ENCODE results near the gene SPATA19. TPM values are rescaled to one million over a fixed set of nuclear protein-coding genes. Genes with fewer than 3 reads are reported as not detected.
"Not testable (repeated sequence)": the region's sequence is repeated elsewhere in the genome, so short reads cannot be mapped to it uniquely, and the experiment has no call there.

Gene SPATA19
- total and polyA plus RNA-seq, 2 donors, result 0.05 TPM; not detected in 1

DNA sequence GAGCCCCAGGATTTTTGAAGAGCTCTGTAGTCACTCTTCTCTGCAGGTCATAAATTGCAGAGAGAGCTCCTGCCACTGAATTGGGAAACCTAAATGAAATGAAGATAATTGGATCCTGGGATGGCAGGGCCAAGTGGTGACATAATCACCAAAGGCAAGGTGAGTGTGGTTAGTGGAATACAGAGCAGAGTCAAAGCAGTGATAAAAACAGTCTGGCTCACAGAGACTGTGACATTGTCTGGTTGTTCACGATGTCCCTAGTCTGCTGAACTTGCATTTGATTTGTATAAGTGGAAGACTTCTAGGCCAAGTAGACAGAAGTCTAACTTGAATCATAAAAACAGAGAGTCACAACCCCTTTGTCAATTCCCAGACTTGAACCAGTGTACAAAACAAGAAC lies 26.8 kb upstream of the SPATA19 start:
- no peak overlapping the region for H3K4me3 ChIP-seq (ENCODE audit: low read length in 2 of 2)
- no peaks in the 10 kb centered on the region for H3K9me3 ChIP-seq (ENCODE audit: control insufficient read depth in 2 of 2, insufficient read depth in 1 of 2, low read length in 1 of 2)
- no peaks in the 10 kb centered on the region for H3K4me1 ChIP-seq (ENCODE audit: control insufficient read depth in 2 of 2, insufficient read depth in 2 of 2, low read length in 2 of 2)
- no peaks in the 10 kb centered on the region for H3K27me3 ChIP-seq (ENCODE audit: control insufficient read depth in 2 of 2, insufficient read depth in 1 of 2, low read length in 1 of 2)
- H3K27ac ChIP-seq (ENCODE audit: low read depth in 1 of 2, low read length in 1 of 2), result no peak overlapping the region
- WGBS, result 95% methylated on average over 1 of the region's 1 CpG
- no peak for DNase-seq (ENCODE audit: low read depth in 6 of 9, low spot score in 9 of 9)
- no peaks in the 10 kb centered on the region for H3K36me3 ChIP-seq (ENCODE audit: control insufficient read depth in 2 of 2, insufficient read depth in 2 of 2, low read length in 1 of 2)

DNA sequence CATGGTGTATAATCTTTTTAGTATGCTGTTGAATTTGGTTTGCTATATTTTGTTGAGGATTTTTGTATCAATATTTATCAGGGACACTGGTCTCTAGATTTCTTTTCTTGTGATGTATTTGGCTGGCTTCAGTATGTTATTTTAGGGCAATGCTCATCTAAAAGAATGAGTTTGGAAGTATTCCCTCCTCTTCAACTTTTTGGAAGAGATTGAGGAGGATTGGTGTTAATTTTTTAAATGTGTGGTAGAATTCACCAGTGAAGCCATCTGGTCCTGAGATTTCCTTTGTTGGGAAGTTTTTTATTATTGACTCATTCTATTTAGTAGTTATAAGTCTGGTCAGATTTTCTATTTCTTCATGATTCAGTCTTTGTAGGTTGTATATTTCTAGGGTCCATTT lies 22.1 kb upstream of the SPATA19 start:
- H3K27ac ChIP-seq (ENCODE audit: low read depth in 1 of 2, low read length in 1 of 2), result no peak overlapping the region
- no peak overlapping the region for H3K4me3 ChIP-seq (ENCODE audit: low read length in 2 of 2)
- H3K9me3 ChIP-seq (ENCODE audit: control insufficient read depth in 2 of 2, insufficient read depth in 1 of 2, low read length in 1 of 2), result no peaks in the 10 kb centered on the region
- H3K4me1 ChIP-seq (ENCODE audit: control insufficient read depth in 2 of 2, insufficient read depth in 2 of 2, low read length in 2 of 2), result no peaks in the 10 kb centered on the region
- no peak for DNase-seq (ENCODE audit: low read depth in 6 of 9, low spot score in 9 of 9)
- H3K27me3 ChIP-seq (ENCODE audit: control insufficient read depth in 2 of 2, insufficient read depth in 1 of 2, low read length in 1 of 2), result no peaks in the 10 kb centered on the region
- H3K36me3 ChIP-seq (ENCODE audit: control insufficient read depth in 2 of 2, insufficient read depth in 2 of 2, low read length in 1 of 2), result no peaks in the 10 kb centered on the region

DNA sequence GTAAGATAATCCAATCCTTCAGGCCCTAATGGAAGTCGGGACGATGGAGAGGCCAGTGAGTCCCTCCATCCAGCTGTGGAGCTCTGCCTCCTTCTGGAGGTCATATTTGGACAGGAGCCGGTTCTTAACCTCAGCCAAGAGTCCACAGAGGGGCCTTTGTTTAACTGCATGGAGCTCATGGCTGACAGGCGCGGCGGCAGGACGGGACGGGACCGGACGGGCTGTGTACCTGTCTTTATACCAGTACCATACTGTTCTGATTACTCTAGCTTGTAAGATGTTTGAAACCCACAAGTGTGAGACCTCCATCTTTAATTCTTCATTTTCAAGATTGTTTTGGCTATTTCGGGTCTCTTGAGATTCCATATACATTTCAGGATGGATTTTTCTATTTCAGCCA lies 20.2 kb upstream of the SPATA19 start:
- Histone ChIP-seq H3K9me3 (ENCODE audit: control insufficient read depth in 2 of 2, insufficient read depth in 1 of 2, low read length in 1 of 2) (no peaks in the 10 kb centered on the region), H3K27me3 (ENCODE audit: control insufficient read depth in 2 of 2, insufficient read depth in 1 of 2, low read length in 1 of 2) (no peaks in the 10 kb centered on the region), H3K27ac (ENCODE audit: low read depth in 1 of 2, low read length in 1 of 2) (no peak overlapping the region), H3K4me1 (ENCODE audit: control insufficient read depth in 2 of 2, insufficient read depth in 2 of 2, low read length in 2 of 2) (no peaks in the 10 kb centered on the region), H3K4me3 (ENCODE audit: low read length in 2 of 2) (no peak overlapping the region), H3K36me3 (ENCODE audit: control insufficient read depth in 2 of 2, insufficient read depth in 2 of 2, low read length in 1 of 2) (no peaks in the 10 kb centered on the region)
- 98% methylated on average over 11 of the region's 11 CpGs for WGBS
- no peak for DNase-seq (ENCODE audit: low read depth in 6 of 9, low spot score in 9 of 9)

DNA sequence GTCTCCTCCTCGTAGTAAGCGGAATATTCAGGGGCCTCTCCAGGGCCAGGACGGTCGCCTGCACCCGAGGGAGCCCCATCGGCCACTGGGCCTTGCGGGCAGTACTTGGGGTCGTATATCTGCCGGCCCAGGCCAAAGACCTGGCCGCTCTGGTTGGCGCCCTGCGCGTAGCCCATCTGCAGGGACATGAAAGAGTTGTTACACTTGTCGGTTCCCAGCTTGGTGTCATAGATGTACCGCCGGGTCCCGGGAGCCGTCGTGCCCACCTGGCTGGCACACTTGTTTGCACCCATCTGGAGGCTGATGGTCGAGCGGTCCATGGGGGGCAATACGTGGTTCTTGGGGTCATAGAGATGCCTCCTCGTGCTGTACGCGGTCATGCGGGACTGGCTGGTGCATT lies 19.4 kb upstream of the SPATA19 start:
- H3K9me3 ChIP-seq (ENCODE audit: control insufficient read depth in 2 of 2, insufficient read depth in 1 of 2, low read length in 1 of 2), result no peaks in the 10 kb centered on the region
- H3K27ac ChIP-seq (ENCODE audit: low read depth in 1 of 2, low read length in 1 of 2), result no peak overlapping the region
- no peaks in the 10 kb centered on the region for H3K4me1 ChIP-seq (ENCODE audit: control insufficient read depth in 2 of 2, insufficient read depth in 2 of 2, low read length in 2 of 2)
- no peak overlapping the region for H3K4me3 ChIP-seq (ENCODE audit: low read length in 2 of 2)
- H3K27me3 ChIP-seq (ENCODE audit: control insufficient read depth in 2 of 2, insufficient read depth in 1 of 2, low read length in 1 of 2), result no peaks in the 10 kb centered on the region
- WGBS, result 95% methylated on average over 26 of the region's 26 CpGs
- no peak for DNase-seq (ENCODE audit: low read depth in 6 of 9, low spot score in 9 of 9)
- H3K36me3 ChIP-seq (ENCODE audit: control insufficient read depth in 2 of 2, insufficient read depth in 2 of 2, low read length in 1 of 2), result no peaks in the 10 kb centered on the region

GRCh38 chr11:133860151-133860550 lies 14.8 kb upstream of the SPATA19 start:
- DNase-seq (ENCODE audit: low read depth in 6 of 9, low spot score in 9 of 9), result no peak
- Histone ChIP-seq H3K4me3 (ENCODE audit: low read length in 2 of 2) (no peak overlapping the region), H3K36me3 (ENCODE audit: control insufficient read depth in 2 of 2, insufficient read depth in 2 of 2, low read length in 1 of 2) (no peaks in the 10 kb centered on the region), H3K27me3 (ENCODE audit: control insufficient read depth in 2 of 2, insufficient read depth in 1 of 2, low read length in 1 of 2) (no peaks in the 10 kb centered on the region), H3K9me3 (ENCODE audit: control insufficient read depth in 2 of 2, insufficient read depth in 1 of 2, low read length in 1 of 2) (no peaks in the 10 kb centered on the region), H3K27ac (ENCODE audit: low read depth in 1 of 2, low read length in 1 of 2) (no peak overlapping the region), H3K4me1 (ENCODE audit: control insufficient read depth in 2 of 2, insufficient read depth in 2 of 2, low read length in 2 of 2) (no peaks in the 10 kb centered on the region)
- WGBS, result 94% methylated on average over 6 of the region's 6 CpGs

- not testable (repeated sequence) for H3K4me1 ChIP-seq (ENCODE audit: control insufficient read depth in 2 of 2, insufficient read depth in 2 of 2, low read length in 2 of 2); H3K9me3 ChIP-seq (ENCODE audit: control insufficient read depth in 2 of 2, insufficient read depth in 1 of 2, low read length in 1 of 2); H3K27me3 ChIP-seq (ENCODE audit: control insufficient read depth in 2 of 2, insufficient read depth in 1 of 2, low read length in 1 of 2); H3K4me3 ChIP-seq (ENCODE audit: low read length in 2 of 2); H3K27ac ChIP-seq (ENCODE audit: low read depth in 1 of 2, low read length in 1 of 2); DNase-seq (ENCODE audit: low read depth in 6 of 9, low spot score in 9 of 9); H3K36me3 ChIP-seq (ENCODE audit: control insufficient read depth in 2 of 2, insufficient read depth in 2 of 2, low read length in 1 of 2)
- WGBS, result 58% methylated on average over 13 of the region's 13 CpGs
Observed at GRCh38 chr11:133854330-133854960, 9.1 kb upstream of the SPATA19 start.

DNA sequence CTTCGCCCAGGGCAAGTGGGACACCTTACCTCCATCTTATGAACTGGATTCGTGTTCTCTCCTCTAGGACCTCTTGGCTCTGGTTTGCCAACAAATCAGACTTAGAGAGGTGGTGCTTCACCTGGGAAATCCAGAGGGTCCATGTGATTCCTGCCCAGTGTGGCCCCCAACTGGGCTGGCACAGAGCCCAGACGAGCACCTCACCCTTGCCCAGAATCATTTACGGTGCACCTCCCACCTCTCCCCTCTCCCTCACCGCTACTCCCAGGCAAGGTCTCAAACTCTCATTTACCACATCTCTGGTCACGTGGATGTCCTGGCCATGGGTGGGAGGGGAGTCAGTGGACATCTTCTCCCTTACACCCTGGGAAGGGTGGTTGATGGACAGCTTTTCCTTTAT lies 1.1 kb downstream of the SPATA19 start:
- no peaks in the 10 kb centered on the region for H3K27me3 ChIP-seq (ENCODE audit: control insufficient read depth in 2 of 2, insufficient read depth in 1 of 2, low read length in 1 of 2)
- no peaks in the 10 kb centered on the region for H3K9me3 ChIP-seq (ENCODE audit: control insufficient read depth in 2 of 2, insufficient read depth in 1 of 2, low read length in 1 of 2)
- H3K36me3 ChIP-seq (ENCODE audit: control insufficient read depth in 2 of 2, insufficient read depth in 2 of 2, low read length in 1 of 2), result no peaks in the 10 kb centered on the region
- no peak overlapping the region for H3K4me3 ChIP-seq (ENCODE audit: low read length in 2 of 2)
- 86% methylated on average over 6 of the region's 6 CpGs for WGBS
- DNase-seq (ENCODE audit: low read depth in 6 of 9, low spot score in 9 of 9), result no peak
- H3K27ac ChIP-seq (ENCODE audit: low read depth in 1 of 2, low read length in 1 of 2), result no peak overlapping the region
- H3K4me1 ChIP-seq (ENCODE audit: control insufficient read depth in 2 of 2, insufficient read depth in 2 of 2, low read length in 2 of 2), result no peaks in the 10 kb centered on the region

DNA sequence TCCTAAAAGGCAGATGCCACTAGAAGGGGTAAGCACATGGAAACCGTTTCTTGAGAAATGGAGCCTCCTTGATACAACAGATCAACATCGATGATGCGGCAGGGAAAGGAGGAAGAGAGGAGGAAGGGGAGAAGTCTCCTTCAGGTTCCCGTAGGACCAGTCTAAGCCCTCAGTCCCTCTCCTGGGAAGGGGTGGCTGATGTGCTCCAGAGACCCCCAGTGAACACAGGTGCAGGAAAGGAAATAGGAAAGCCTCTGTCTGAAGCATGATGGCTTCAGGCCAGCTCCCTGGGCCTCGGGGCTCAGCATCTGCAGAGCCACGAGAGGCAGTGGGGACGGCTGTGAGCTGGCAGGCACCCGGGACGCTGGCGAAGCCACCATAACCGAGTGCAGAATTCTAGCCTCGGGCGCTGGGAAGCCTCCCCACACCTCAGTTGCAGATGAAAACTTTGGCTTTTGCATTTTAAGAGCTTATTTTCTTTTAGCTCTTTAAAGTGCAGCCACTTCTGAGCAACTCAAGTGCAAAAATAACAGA lies 1.8 kb downstream of the SPATA19 start:
- no peaks in the 10 kb centered on the region for H3K4me1 ChIP-seq (ENCODE audit: control insufficient read depth in 2 of 2, insufficient read depth in 2 of 2, low read length in 2 of 2)
- 89% methylated on average over 13 of the region's 13 CpGs for WGBS
- no peaks in the 10 kb centered on the region for H3K36me3 ChIP-seq (ENCODE audit: control insufficient read depth in 2 of 2, insufficient read depth in 2 of 2, low read length in 1 of 2)
- no peaks in the 10 kb centered on the region for H3K9me3 ChIP-seq (ENCODE audit: control insufficient read depth in 2 of 2, insufficient read depth in 1 of 2, low read length in 1 of 2)
- DNase-seq (ENCODE audit: low read depth in 6 of 9, low spot score in 9 of 9), result no peak
- H3K4me3 ChIP-seq (ENCODE audit: low read length in 2 of 2), result no peak overlapping the region
- H3K27me3 ChIP-seq (ENCODE audit: control insufficient read depth in 2 of 2, insufficient read depth in 1 of 2, low read length in 1 of 2), result no peaks in the 10 kb centered on the region
- no peak overlapping the region for H3K27ac ChIP-seq (ENCODE audit: low read depth in 1 of 2, low read length in 1 of 2)

GRCh38 chr11:133842730-133843129 lies 2.6 kb downstream of the SPATA19 start:
- no peaks in the 10 kb centered on the region for H3K9me3 ChIP-seq (ENCODE audit: control insufficient read depth in 2 of 2, insufficient read depth in 1 of 2, low read length in 1 of 2)
- no peak overlapping the region for H3K27ac ChIP-seq (ENCODE audit: low read depth in 1 of 2, low read length in 1 of 2)
- 92% methylated on average over 5 of the region's 5 CpGs for whole genome bisulfite sequencing
- no peak overlapping the region for H3K4me3 ChIP-seq (ENCODE audit: low read length in 2 of 2)
- H3K36me3 ChIP-seq (ENCODE audit: control insufficient read depth in 2 of 2, insufficient read depth in 2 of 2, low read length in 1 of 2), result no peaks in the 10 kb centered on the region
- no peaks in the 10 kb centered on the region for H3K4me1 ChIP-seq (ENCODE audit: control insufficient read depth in 2 of 2, insufficient read depth in 2 of 2, low read length in 2 of 2)
- no peaks in the 10 kb centered on the region for H3K27me3 ChIP-seq (ENCODE audit: control insufficient read depth in 2 of 2, insufficient read depth in 1 of 2, low read length in 1 of 2)
- no peak for DNase-seq (ENCODE audit: low read depth in 6 of 9, low spot score in 9 of 9)
